HepG2 (cell line): ENCODE data around the gene IFIT5.
"Not testable (repeated sequence)": the region's sequence is repeated elsewhere in the genome, so short reads cannot be mapped to it uniquely, and the experiment has no call there.

Experiments used
- BRCA1 ChIP-seq: sonication (generic); formaldehyde crosslinking; IDR thresholded peaks from 2 replicates; pipeline ENCODE4 v1.4.0; 2020; ENCODE audit warnings: missing genetic modification reagents
- EP300 ChIP-seq, 3 experiments: sonication (generic) in 1 of 3; formaldehyde crosslinking in 1 of 3; IDR thresholded peaks; 2 replicates each; pipeline versions ENCODE4 v1.5.1 to v1.6.1; 2011 to 2020; ENCODE audit warnings: low read depth in 2 of 3, low read length in 2 of 3, borderline replicate concordance in 1 of 3, improper control_type of control experiment in 1 of 3, mild to moderate bottlenecking in 1 of 3, missing genetic modification reagents in 1 of 3, moderate library complexity in 1 of 3
- HBP1 ChIP-seq: IDR thresholded peaks from 2 replicates; pipeline ENCODE4 v1.6.1; 2016; ENCODE audit warnings: low read depth, control low read depth
- KLF16 ChIP-seq, 2 experiments: sonication (generic) in 1 of 2; formaldehyde crosslinking in 1 of 2; IDR thresholded peaks; 2 replicates each; pipeline versions ENCODE4 v1.6.1 to v1.8.0; 2016 to 2023; ENCODE audit warnings: missing genetic modification reagents in 2 of 2, missing compliant biosample characterization in 1 of 2
- POLR2A ChIP-seq, 2 experiments: IDR thresholded peaks; 2 replicates each; pipeline ENCODE4 v1.6.1; 2011; ENCODE audit warnings: low read depth in 2 of 2, low read length in 2 of 2, mild to moderate bottlenecking in 1 of 2, moderate library complexity in 1 of 2; ENCODE audit not compliant: insufficient read depth in 1 of 2
- ZNF274 ChIP-seq: sonication (generic); formaldehyde crosslinking; IDR thresholded peaks from 2 replicates; pipeline ENCODE4 v1.5.1; 2020; ENCODE audit warnings: mild to moderate bottlenecking, missing genetic modification reagents
- ZNF605 ChIP-seq: sonication (generic); formaldehyde crosslinking; IDR thresholded peaks from 2 replicates; pipeline ENCODE4 v1.8.0; 2022; ENCODE audit warnings: mild to moderate bottlenecking, missing genetic modification reagents
- TF ChIP-seq, protein P1 (sequence below): sonication (generic); formaldehyde crosslinking; IDR thresholded peaks from 2 replicates; pipeline ENCODE4 v1.5.0; 2020; ENCODE audit warnings: mild to moderate bottlenecking, missing genetic modification reagents, moderate library complexity

GRCh38 chr10:89412276-89412675 lies 2.1 kb upstream of the IFIT5 start:
- TF ChIP-seq HBP1 (CRISPR knock-in tag); POLR2A (IDR thresholded peaks at IDR 0.05; ENCODE audit: insufficient read depth in 1 of 2, low read depth in 2 of 2, low read length in 2 of 2); BRCA1; ZNF605; KLF16 (CRISPR knock-in tag; IDR thresholded peaks at IDR 0.05); ZNF274; EP300 (IDR thresholded peaks at IDR 0.05; ENCODE audit: low read depth in 2 of 2, low read length in 2 of 2); EP300 (CRISPR knock-in tag; IDR thresholded peaks at IDR 0.05; ENCODE audit: borderline replicate concordance): not testable (repeated sequence)
- TF ChIP-seq, protein P1, sequence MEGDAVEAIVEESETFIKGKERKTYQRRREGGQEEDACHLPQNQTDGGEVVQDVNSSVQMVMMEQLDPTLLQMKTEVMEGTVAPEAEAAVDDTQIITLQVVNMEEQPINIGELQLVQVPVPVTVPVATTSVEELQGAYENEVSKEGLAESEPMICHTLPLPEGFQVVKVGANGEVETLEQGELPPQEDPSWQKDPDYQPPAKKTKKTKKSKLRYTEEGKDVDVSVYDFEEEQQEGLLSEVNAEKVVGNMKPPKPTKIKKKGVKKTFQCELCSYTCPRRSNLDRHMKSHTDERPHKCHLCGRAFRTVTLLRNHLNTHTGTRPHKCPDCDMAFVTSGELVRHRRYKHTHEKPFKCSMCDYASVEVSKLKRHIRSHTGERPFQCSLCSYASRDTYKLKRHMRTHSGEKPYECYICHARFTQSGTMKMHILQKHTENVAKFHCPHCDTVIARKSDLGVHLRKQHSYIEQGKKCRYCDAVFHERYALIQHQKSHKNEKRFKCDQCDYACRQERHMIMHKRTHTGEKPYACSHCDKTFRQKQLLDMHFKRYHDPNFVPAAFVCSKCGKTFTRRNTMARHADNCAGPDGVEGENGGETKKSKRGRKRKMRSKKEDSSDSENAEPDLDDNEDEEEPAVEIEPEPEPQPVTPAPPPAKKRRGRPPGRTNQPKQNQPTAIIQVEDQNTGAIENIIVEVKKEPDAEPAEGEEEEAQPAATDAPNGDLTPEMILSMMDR = not testable (repeated sequence)
